ENCODE data around the gene CRISPLD2.

Gene CRISPLD2

GRCh38 chr16:84819644-84820304 is at the start of gene CRISPLD2:
Gene CRISPLD2, plus strand, starts transcription at chr16:84819985. Its CDS starts 18,511 bp downstream, at chr16:84838496.
- peak; percentile 87 for DNase-seq (ENCODE audit: low read depth)

GRCh38 chr16:84773312-84773711 is 46.5 kb upstream of the CRISPLD2 start:
- DNase-seq (ENCODE audit: low read depth) = no peak

GRCh38 chr16:84774810-84775209 is 45.0 kb upstream of the CRISPLD2 start:
- no peak for DNase-seq (ENCODE audit: low read depth)

- no peak for DNase-seq (ENCODE audit: low read depth)
Observed at GRCh38 chr16:84775262-84775810, 44.4 kb upstream of the CRISPLD2 start.

GRCh38 chr16:84777435-84777834 is 42.4 kb upstream of the CRISPLD2 start:
- no peak for DNase-seq (ENCODE audit: low read depth)

GRCh38 chr16:84778720-84779119 is 41.1 kb upstream of the CRISPLD2 start:
- no peak for DNase-seq (ENCODE audit: low read depth)

GRCh38 chr16:84780063-84780462 is 39.7 kb upstream of the CRISPLD2 start:
- no peak for DNase-seq (ENCODE audit: low read depth)

- no peak for DNase-seq (ENCODE audit: low read depth)
Observed at GRCh38 chr16:84780544-84781376, 39.0 kb upstream of the CRISPLD2 start.

GRCh38 chr16:84782846-84783245 is 36.9 kb upstream of the CRISPLD2 start:
- DNase-seq (ENCODE audit: low read depth) = no peak

- DNase-seq (ENCODE audit: low read depth) = no peak
Observed at GRCh38 chr16:84785843-84786581, 33.8 kb upstream of the CRISPLD2 start.

GRCh38 chr16:84786605-84787262 is 33.1 kb upstream of the CRISPLD2 start:
- DNase-seq (ENCODE audit: low read depth) = no peak

- no peak for DNase-seq (ENCODE audit: low read depth)
Observed at GRCh38 chr16:84787263-84787622, 32.5 kb upstream of the CRISPLD2 start.

- no peak for DNase-seq (ENCODE audit: low read depth)
Observed at GRCh38 chr16:84788920-84789391, 30.8 kb upstream of the CRISPLD2 start.

GRCh38 chr16:84789431-84789830 is 30.4 kb upstream of the CRISPLD2 start:
- no peak for DNase-seq (ENCODE audit: low read depth)

GRCh38 chr16:84790301-84790700 is 29.5 kb upstream of the CRISPLD2 start:
- DNase-seq (ENCODE audit: low read depth) = no peak

GRCh38 chr16:84791088-84791487 is 28.7 kb upstream of the CRISPLD2 start:
- no peak for DNase-seq (ENCODE audit: low read depth)

- DNase-seq (ENCODE audit: low read depth) = no peak
Observed at GRCh38 chr16:84791501-84791900, 28.3 kb upstream of the CRISPLD2 start.

- DNase-seq (ENCODE audit: low read depth) = no peak
Observed at GRCh38 chr16:84794186-84794585, 25.6 kb upstream of the CRISPLD2 start.

- no peak for DNase-seq (ENCODE audit: low read depth)
Observed at GRCh38 chr16:84794626-84795025, 25.2 kb upstream of the CRISPLD2 start.

GRCh38 chr16:84795329-84796053 is 24.3 kb upstream of the CRISPLD2 start:
- DNase-seq (ENCODE audit: low read depth) = no peak
